Colonic mucosa (tissue), 4 donors: Measurements from ENCODE around the gene XPR1. TPM values are rescaled to one million over a fixed set of nuclear protein-coding genes. Genes with fewer than 3 reads are reported as not detected.

Source experiments
- DNase-seq: peaks from one replicate; pipeline ENCODE4 v3.0.0-alpha.2; 2020
- H3K27ac ChIP-seq: fragments of 200-600 bp; one replicate; pipeline ENCODE4 v1.8.0; 2021
- H3K27me3 ChIP-seq: fragments of 200-600 bp; one replicate; pipeline ENCODE4 v1.8.0; 2021
- H3K36me3 ChIP-seq: fragments of 200-600 bp; one replicate; pipeline ENCODE4 v1.8.0; 2021
- H3K4me1 ChIP-seq: fragments of 200-600 bp; one replicate; pipeline ENCODE4 v1.8.0; 2021; ENCODE audit warnings: mild to moderate bottlenecking
- H3K4me3 ChIP-seq: fragments of 200-600 bp; one replicate; pipeline ENCODE4 v1.8.0; 2021
- H3K9ac ChIP-seq, 2 donors: one replicate each; pipeline ENCODE4 v1.7.0; 2013; ENCODE audit warnings: control low read depth in 2 of 2, low read depth in 2 of 2, low read length in 2 of 2
- H3K9me3 ChIP-seq: fragments of 200-600 bp; one replicate; pipeline ENCODE4 v1.8.0; 2021
- intact Hi-C: fragments of 100-400 bp; cut with DNase I; formaldehyde crosslinking; loops from one replicate; pipeline ENCODE4 v1.14.1; 2022
- total RNA-seq, 2 donors: library from RNA; stranded (reverse); fragmentation: NEBNext Ultra II Directional in 1 of 2; extraction: Animal tissue kit (Norgen Biotek cat#: 25700) in 1 of 2; gene quantifications; one replicate each; pipeline ENCODE4 v1.2.1, GENCODE V29; 2021
- TF ChIP-seq, protein P1 (sequence below): fragments of 200-600 bp; IDR thresholded peaks from one replicate; pipeline ENCODE4 v1.8.0; 2022; ENCODE audit warnings: antibody characterized with exemption, mild to moderate bottlenecking
- donor health status: healthy.
- donor health status: DM: no; HTN: no; CAD: no.
- donor health status: DM: no; HTN: no; CAD: no.

XPR1 gene
- total RNA-seq, 2 donors from 2014 or later, result 20.5 to 25.8 TPM

DNA sequence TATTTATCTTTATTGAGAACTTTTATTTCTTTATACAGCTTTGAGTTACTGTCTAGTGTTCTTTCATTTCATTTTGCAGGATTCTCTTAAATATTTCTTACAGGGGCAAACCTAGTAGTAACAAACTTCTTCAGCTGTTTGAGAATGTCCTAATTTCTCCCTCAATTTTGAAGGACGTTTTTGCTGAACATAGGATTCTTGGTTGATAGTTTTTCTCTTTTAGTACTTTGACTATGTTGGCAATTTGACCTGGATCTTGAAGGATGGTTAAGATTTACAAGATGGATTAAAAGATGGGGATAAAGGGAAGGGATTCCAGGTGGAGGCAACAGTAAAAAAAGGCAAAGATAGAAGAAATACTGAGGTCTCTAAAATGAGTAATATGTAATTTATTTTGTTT, 38.9 kb downstream of the XPR1 start:
- intact Hi-C loops, result no loop called here
- DNase-seq, result no peak
- no peaks in the 10 kb centered on the region for H3K27me3 ChIP-seq

DNA sequence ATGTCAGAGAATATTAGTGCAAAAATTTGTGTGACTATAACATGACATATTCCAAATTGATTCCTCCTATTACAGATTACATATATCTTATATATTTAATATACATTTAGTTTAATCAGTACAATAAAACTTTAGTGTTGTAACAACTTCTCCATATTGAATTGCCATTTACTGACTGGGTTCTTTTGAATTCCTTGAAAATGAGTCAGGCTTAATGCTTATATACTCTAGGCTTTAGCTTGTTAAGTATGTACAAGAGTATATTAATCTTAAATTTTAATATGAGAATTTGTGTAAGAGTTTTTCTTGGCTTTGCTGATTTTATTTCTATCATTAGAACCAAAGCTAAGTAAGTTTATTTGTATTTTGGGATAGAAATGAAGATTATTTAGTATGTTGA, 40.3 kb downstream of the XPR1 start:
- intact Hi-C loops, result no loop called here
- H3K4me1 ChIP-seq, result no peaks in the 10 kb centered on the region
- H3K9ac ChIP-seq, result no peak overlapping the region
- TF ChIP-seq, protein P1, sequence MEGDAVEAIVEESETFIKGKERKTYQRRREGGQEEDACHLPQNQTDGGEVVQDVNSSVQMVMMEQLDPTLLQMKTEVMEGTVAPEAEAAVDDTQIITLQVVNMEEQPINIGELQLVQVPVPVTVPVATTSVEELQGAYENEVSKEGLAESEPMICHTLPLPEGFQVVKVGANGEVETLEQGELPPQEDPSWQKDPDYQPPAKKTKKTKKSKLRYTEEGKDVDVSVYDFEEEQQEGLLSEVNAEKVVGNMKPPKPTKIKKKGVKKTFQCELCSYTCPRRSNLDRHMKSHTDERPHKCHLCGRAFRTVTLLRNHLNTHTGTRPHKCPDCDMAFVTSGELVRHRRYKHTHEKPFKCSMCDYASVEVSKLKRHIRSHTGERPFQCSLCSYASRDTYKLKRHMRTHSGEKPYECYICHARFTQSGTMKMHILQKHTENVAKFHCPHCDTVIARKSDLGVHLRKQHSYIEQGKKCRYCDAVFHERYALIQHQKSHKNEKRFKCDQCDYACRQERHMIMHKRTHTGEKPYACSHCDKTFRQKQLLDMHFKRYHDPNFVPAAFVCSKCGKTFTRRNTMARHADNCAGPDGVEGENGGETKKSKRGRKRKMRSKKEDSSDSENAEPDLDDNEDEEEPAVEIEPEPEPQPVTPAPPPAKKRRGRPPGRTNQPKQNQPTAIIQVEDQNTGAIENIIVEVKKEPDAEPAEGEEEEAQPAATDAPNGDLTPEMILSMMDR, result no peak
- DNase-seq, result no peak
- no peaks in the 10 kb centered on the region for H3K36me3 ChIP-seq
- H3K9me3 ChIP-seq, result no peaks in the 10 kb centered on the region
- no peak overlapping the region for H3K4me3 ChIP-seq
- no peak overlapping the region for H3K27ac ChIP-seq
- no peaks in the 10 kb centered on the region for H3K27me3 ChIP-seq

More for the DNA sequence above, 38.9 kb downstream of the XPR1 start:
- TF ChIP-seq, protein P1, result no peak
- no peaks in the 10 kb centered on the region for H3K4me1 ChIP-seq
- H3K9me3 ChIP-seq, result no peaks in the 10 kb centered on the region
- H3K36me3 ChIP-seq, result no peaks in the 10 kb centered on the region
- H3K9ac ChIP-seq, result no peak overlapping the region
- H3K4me3 ChIP-seq, result no peak overlapping the region
- no peak overlapping the region for H3K27ac ChIP-seq

DNA sequence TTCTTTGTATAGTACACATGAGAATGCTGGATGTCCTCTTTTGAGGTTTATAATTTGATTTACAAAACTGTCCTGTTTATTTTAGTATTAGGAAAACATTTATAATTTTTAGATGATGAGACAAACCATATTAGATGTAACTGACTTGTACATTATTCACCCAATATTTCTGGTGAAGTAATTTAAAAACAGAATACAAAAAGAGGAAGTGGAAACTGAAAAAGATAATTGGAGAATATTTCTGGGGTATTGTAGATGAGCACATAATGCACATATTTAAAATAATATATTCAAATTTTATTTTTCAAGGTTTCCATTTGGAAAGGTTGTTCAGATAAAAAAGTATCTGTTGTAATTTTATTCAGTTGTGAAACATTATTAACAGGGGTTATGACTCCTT, 40.7 kb downstream of the XPR1 start:
- Histone ChIP-seq H3K9ac (no peak overlapping the region), H3K4me3 (no peak overlapping the region), H3K27ac (no peak overlapping the region), H3K4me1 (no peaks in the 10 kb centered on the region), H3K9me3 (no peaks in the 10 kb centered on the region), H3K27me3 (no peaks in the 10 kb centered on the region), H3K36me3 (no peaks in the 10 kb centered on the region)
- intact Hi-C loops, result no loop called here
- no peak for DNase-seq
- TF ChIP-seq, protein P1, result no peak

DNA sequence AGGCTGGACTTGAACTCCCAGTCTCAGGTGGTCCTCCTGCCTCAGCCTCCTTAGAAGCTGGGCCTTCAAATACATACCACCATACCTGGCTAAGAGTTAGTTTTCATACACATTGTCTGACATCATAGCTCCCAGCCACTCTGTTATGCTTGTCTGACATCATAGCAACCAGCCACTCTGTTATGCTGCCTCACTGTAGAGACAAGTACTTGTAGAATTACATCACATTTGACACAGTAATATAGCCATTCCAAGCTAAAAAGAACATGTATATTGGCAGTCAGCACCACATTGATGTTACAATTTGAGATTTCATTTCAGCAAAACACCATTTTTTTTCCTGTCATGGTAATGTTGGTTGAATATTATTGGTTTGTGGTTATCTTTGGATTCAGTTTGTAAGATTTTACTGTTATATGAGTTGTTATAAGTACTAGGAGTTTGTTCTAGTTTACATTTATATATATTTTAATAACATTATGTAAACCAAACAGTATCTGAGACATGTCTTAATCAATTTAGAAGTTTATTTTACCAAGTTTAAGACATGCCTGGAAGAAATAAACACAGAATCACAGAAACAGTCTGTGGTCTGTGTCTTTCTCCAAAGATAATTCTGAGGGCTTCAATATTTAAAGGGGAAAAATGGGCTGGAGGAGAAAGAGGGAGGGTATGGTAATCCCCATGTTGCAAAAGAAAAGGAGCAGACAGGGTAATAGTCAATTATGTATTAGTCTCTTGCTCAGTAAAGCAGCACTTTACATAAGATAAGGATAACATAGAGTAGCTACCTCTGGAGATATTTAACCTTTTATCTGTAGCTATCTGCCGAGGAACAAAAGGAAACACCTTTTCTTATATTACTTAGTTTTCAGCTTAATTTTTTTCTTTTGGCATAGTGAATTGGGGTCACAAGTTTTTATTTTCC, 43.0 kb downstream of the XPR1 start:
- Histone ChIP-seq H3K27me3 (no peaks in the 10 kb centered on the region), H3K36me3 (no peaks in the 10 kb centered on the region), H3K4me1 (no peaks in the 10 kb centered on the region), H3K9ac (no peak overlapping the region), H3K27ac (no peak overlapping the region), H3K4me3 (no peak overlapping the region), H3K9me3 (no peaks in the 10 kb centered on the region)
- intact Hi-C loops, result no loop called here
- no peak for DNase-seq
- TF ChIP-seq, protein P1, result no peak

DNA sequence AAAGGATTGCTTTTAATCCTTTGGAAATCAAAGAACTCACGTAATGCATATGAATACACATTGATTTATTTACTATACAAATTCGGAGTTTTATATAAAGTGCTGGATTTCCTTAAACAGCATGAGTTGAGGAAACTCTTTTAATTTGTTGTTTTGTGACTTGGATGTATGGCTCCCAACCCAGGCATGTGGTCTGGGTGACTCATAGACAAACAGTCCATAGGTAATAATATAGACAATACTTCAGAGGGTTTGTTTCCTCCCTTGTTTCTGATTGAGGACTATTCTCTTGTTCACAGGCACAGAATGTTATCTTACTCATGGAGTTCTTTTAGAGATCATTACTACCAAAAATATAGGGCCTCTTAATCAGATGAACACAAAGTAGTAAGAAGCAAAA, 43.8 kb downstream of the XPR1 start:
- DNase-seq, result no peak
- Histone ChIP-seq H3K4me1 (no peaks in the 10 kb centered on the region), H3K9me3 (no peaks in the 10 kb centered on the region), H3K4me3 (no peak overlapping the region), H3K27ac (no peak overlapping the region), H3K27me3 (no peaks in the 10 kb centered on the region), H3K36me3 (no peaks in the 10 kb centered on the region), H3K9ac (no peak overlapping the region)
- TF ChIP-seq, protein P1, result no peak
- intact Hi-C loops, result no loop called here
